ENCODE data around the gene MAGEF1. TPM values are rescaled to one million over a fixed set of nuclear protein-coding genes. Genes with fewer than 3 reads are reported as not detected.

The MAGEF1 gene
- total RNA-seq, 1 donor from 2014 or later = 56.3 TPM

- Mint-ChIP-seq H3K27ac (ENCODE audit: unreplicated experiment) (no peak overlapping the region), H3K9me3 (ENCODE audit: unreplicated experiment) (peaks cover 6% of the 10 kb centered on the region), H3K36me3 (ENCODE audit: unreplicated experiment) (no peaks in the 10 kb centered on the region), H3K27me3 (ENCODE audit: unreplicated experiment) (no peaks in the 10 kb centered on the region), H3K4me1 (ENCODE audit: low read depth, unreplicated experiment) (no peaks in the 10 kb centered on the region), H3K4me3 (ENCODE audit: unreplicated experiment) (no peak overlapping the region)
- no peak for DNase-seq
- TF ChIP-seq CTCF (IDR thresholded peaks at IDR 0.05; ENCODE audit: partially characterized antibody, unreplicated experiment) = no peak
Observed at GRCh38 chr3:184741798-184742675, 30.2 kb upstream of the MAGEF1 start.

- H3K27ac Mint-ChIP-seq (ENCODE audit: unreplicated experiment) = no peak overlapping the region
- no peak overlapping the region for H3K4me3 Mint-ChIP-seq (ENCODE audit: unreplicated experiment)
- no peaks in the 10 kb centered on the region for H3K27me3 Mint-ChIP-seq (ENCODE audit: unreplicated experiment)
Observed at GRCh38 chr3:184741259-184741556, 29.3 kb upstream of the MAGEF1 start.

GRCh38 chr3:184740509-184741258 lies 28.8 kb upstream of the MAGEF1 start:
- Mint-ChIP-seq H3K4me1 (ENCODE audit: low read depth, unreplicated experiment) (no peaks in the 10 kb centered on the region), H3K27ac (ENCODE audit: unreplicated experiment) (no peak overlapping the region), H3K9me3 (ENCODE audit: unreplicated experiment) (peaks cover 6% of the 10 kb centered on the region), H3K36me3 (ENCODE audit: unreplicated experiment) (no peaks in the 10 kb centered on the region), H3K4me3 (ENCODE audit: unreplicated experiment) (no peak overlapping the region), H3K27me3 (ENCODE audit: unreplicated experiment) (no peaks in the 10 kb centered on the region)
- no peak for DNase-seq
- TF ChIP-seq CTCF (IDR thresholded peaks at IDR 0.05; ENCODE audit: partially characterized antibody, unreplicated experiment) = no peak

More at GRCh38 chr3:184741259-184741556, 29.3 kb upstream of the MAGEF1 start:
- H3K4me1 Mint-ChIP-seq (ENCODE audit: low read depth, unreplicated experiment) = no peaks in the 10 kb centered on the region
- H3K36me3 Mint-ChIP-seq (ENCODE audit: unreplicated experiment) = no peaks in the 10 kb centered on the region
- TF ChIP-seq CTCF (IDR thresholded peaks at IDR 0.05; ENCODE audit: partially characterized antibody, unreplicated experiment) = no peak
- peaks cover 6% of the 10 kb centered on the region for H3K9me3 Mint-ChIP-seq (ENCODE audit: unreplicated experiment)
- DNase-seq = no peak

- Mint-ChIP-seq H3K9me3 (ENCODE audit: unreplicated experiment) (peaks cover 6% of the 10 kb centered on the region), H3K36me3 (ENCODE audit: unreplicated experiment) (no peaks in the 10 kb centered on the region), H3K4me1 (ENCODE audit: low read depth, unreplicated experiment) (no peaks in the 10 kb centered on the region), H3K27me3 (ENCODE audit: unreplicated experiment) (no peaks in the 10 kb centered on the region), H3K27ac (ENCODE audit: unreplicated experiment) (no peak overlapping the region), H3K4me3 (ENCODE audit: unreplicated experiment) (no peak overlapping the region)
- no peak for DNase-seq
- TF ChIP-seq CTCF (IDR thresholded peaks at IDR 0.05; ENCODE audit: partially characterized antibody, unreplicated experiment) = no peak
Observed at GRCh38 chr3:184739594-184740505, 28.0 kb upstream of the MAGEF1 start.

All from glutamatergic neuron (in vitro differentiated cells).